Measurements from ENCODE around the gene MBL2. TPM values are rescaled to one million over a fixed set of nuclear protein-coding genes. Genes with fewer than 3 reads are reported as not detected.

The MBL2 gene
- total RNA-seq (2021; ENCODE audit: unreplicated experiment) (not detected), Bru-seq, nascent RNA (percentile 10 among the genes with signal in this experiment), BruChase-seq, experiment 1, labeled RNA remaining after a 2-hour chase (not detected), BruChase-seq, experiment 2, labeled RNA remaining after a 6-hour chase (not detected)
- not detected for polyA plus RNA-seq (2012; ENCODE audit: insufficient read length)
- long read RNA-seq, result 0 reads

DNA sequence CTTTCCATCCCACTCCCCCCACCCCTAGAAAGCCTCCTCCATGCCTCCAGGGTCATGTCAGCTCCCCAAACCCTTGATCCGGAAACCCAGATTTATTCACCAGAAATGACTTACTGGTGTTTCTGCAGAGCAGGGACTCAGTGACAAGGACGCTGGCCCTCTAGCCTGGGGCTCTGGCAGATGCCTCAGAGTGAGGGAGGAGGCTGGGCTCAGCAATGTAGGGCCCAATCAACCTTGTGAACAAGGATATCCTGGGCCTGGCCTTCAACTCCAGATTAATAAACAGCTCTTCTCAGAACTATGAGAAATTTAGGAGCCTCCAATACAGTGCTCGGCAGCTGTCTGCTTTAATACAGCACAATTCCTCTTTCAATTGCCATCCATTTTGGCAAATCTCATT, at the start of gene MBL2:
Gene MBL2 (minus strand): TSS at position 162 of the 400 bp plus-strand sequence. CDS start 1,149 bp downstream, outside the sequence.
- no peak within 1 kb of the TSS for H3K4me3 ChIP-seq (ENCODE audit: low read depth in 2 of 2, low read length in 2 of 2)
- no peak for ATAC-seq
- no peak within 1 kb of the TSS for H3K27ac ChIP-seq (ENCODE audit: low read length)
- H3K36me3 ChIP-seq (ENCODE audit: control insufficient read depth, insufficient read depth, low read length), result no peaks in the 10 kb centered on the region
- DNase-seq (ENCODE audit: low read depth, low spot score), result no peak
- H3K9me3 ChIP-seq (ENCODE audit: control insufficient read depth, insufficient read depth, low read depth, low read length), result no peaks in the 10 kb centered on the region
- no peak for TF ChIP-seq REST (IDR thresholded peaks at IDR 0.05; ENCODE audit: insufficient read depth in 1 of 2, low read depth in 2 of 2, low read length in 1 of 2)
- TF ChIP-seq SIN3A (IDR thresholded peaks at IDR 0.05; ENCODE audit: borderline replicate concordance, insufficient read depth, low read depth, low read length), result no peak
- no peak for TF ChIP-seq TCF7L2 (IDR thresholded peaks at IDR 0.05; ENCODE audit: low read depth, low read length)
- TF ChIP-seq CTCF (IDR thresholded peaks at IDR 0.05), result no peak
- TF ChIP-seq POLR2AphosphoS5 (IDR thresholded peaks at IDR 0.05; ENCODE audit: low read depth, low read length), result no peak
- BruUV-seq (replicated peaks), result no TSS peak
- CTCF ChIA-PET, result no interaction called here
- POLR2A ChIA-PET, result no interaction called here
- H3K27me3 ChIP-seq (ENCODE audit: control insufficient read depth, insufficient read depth, low read length), result no peaks in the 10 kb centered on the region
- in situ Hi-C loops (cut with HindIII; ENCODE audit: low pct_unique_long_range_greater_than_20kb, low sequenced_read_pairs), result no loop called here
- H3K4me1 ChIP-seq (ENCODE audit: control insufficient read depth, insufficient read depth, low read length), result no peaks in the 10 kb centered on the region
- intact Hi-C loops (cut with micrococcal nuclease; ENCODE audit: unreplicated experiment), result loop anchor here (10.0 kb wide), 1 partner anchor 1788 kb away; no protein-coding TSS in a partner anchor

GRCh38 chr10:52820309-52820708, 47.7 kb upstream of the MBL2 start:
- intact Hi-C loops (cut with micrococcal nuclease; ENCODE audit: unreplicated experiment) (no loop called here), in situ Hi-C loops (cut with HindIII; ENCODE audit: low pct_unique_long_range_greater_than_20kb, low sequenced_read_pairs) (no loop called here)
- ChIA-PET POLR2A (no interaction called here), CTCF (no interaction called here)
- H3K9me3 ChIP-seq (ENCODE audit: control insufficient read depth, insufficient read depth, low read depth, low read length), result no peaks in the 10 kb centered on the region
- no peaks in the 10 kb centered on the region for H3K4me1 ChIP-seq (ENCODE audit: control insufficient read depth, insufficient read depth, low read length)
- H3K36me3 ChIP-seq (ENCODE audit: control insufficient read depth, insufficient read depth, low read length), result no peaks in the 10 kb centered on the region
- ATAC-seq (no peak), DNase-seq (ENCODE audit: low read depth, low spot score) (no peak)
- H3K4me3 ChIP-seq (ENCODE audit: low read depth in 2 of 2, low read length in 2 of 2), result no peak overlapping the region
- no peak for TF ChIP-seq POLR2AphosphoS5 (IDR thresholded peaks at IDR 0.05; ENCODE audit: low read depth, low read length)
- TF ChIP-seq SIN3A (IDR thresholded peaks at IDR 0.05; ENCODE audit: borderline replicate concordance, insufficient read depth, low read depth, low read length), result no peak
- TF ChIP-seq REST (IDR thresholded peaks at IDR 0.05; ENCODE audit: insufficient read depth in 1 of 2, low read depth in 2 of 2, low read length in 1 of 2), result no peak
- TF ChIP-seq TCF7L2 (IDR thresholded peaks at IDR 0.05; ENCODE audit: low read depth, low read length), result no peak
- no peak for TF ChIP-seq CTCF (IDR thresholded peaks at IDR 0.05)
- no peaks in the 10 kb centered on the region for H3K27me3 ChIP-seq (ENCODE audit: control insufficient read depth, insufficient read depth, low read length)
- BruUV-seq (replicated peaks), result no TSS peak
- no peak overlapping the region for H3K27ac ChIP-seq (ENCODE audit: low read length)
